OCI-LY3 (cell line): Measurements from ENCODE around the gene SORCS1.

ENCODE experiments used
- H2AFZ ChIP-seq: fragments of 200-600, 300-600 bp; shearing (Covaris generic); 2 replicates; pipeline ENCODE4 v1.6.0; 2014; ENCODE audit warnings: antibody characterized with exemption, low read depth, low read length
- H3K27ac ChIP-seq: fragments of 200-600, 300-600 bp; sonication (generic); 2 replicates; pipeline ENCODE4 v1.5.1; 2014; ENCODE audit warnings: mild to moderate bottlenecking, low read length, moderate library complexity, mixed read lengths
- H3K27me3 ChIP-seq: fragments of 200-600, 300-600 bp; sonication (generic); 2 replicates; pipeline ENCODE4 v1.6.1; 2014; ENCODE audit warnings: low read depth, low read length, mixed read lengths
- H3K36me3 ChIP-seq: fragments of 200-600, 300-600 bp; sonication (generic); replicated peaks from 2 replicates; pipeline ENCODE3; 2014; ENCODE audit warnings: low read depth, low read length, mixed read lengths
- H3K4me1 ChIP-seq: fragments of 300-600, 200-600 bp; sonication (generic); 2 replicates; pipeline ENCODE4 v1.6.1; 2014; ENCODE audit warnings: low read length, mixed read lengths
- H3K4me2 ChIP-seq: fragments of 200-600, 300-600 bp; sonication (generic); 2 replicates; pipeline ENCODE4 v1.6.1; 2014; ENCODE audit warnings: low read length, mixed read lengths
- H3K4me3 ChIP-seq: fragments of 300-600, 200-600 bp; sonication (generic); 2 replicates; pipeline ENCODE4 v1.5.1; 2014; ENCODE audit warnings: antibody characterized with exemption, mild to moderate bottlenecking, low read length, moderate library complexity
- H3K79me2 ChIP-seq: fragments of 300-600, 200-600 bp; shearing (Covaris generic); 2 replicates; pipeline ENCODE4 v1.6.1; 2014; ENCODE audit warnings: mild to moderate bottlenecking, low read length, mixed read lengths
- H3K9ac ChIP-seq: fragments of 300-600, 200-600 bp; shearing (Covaris generic); 2 replicates; pipeline ENCODE4 v1.6.0; 2014; ENCODE audit warnings: mild to moderate bottlenecking, low read length, moderate library complexity
- H3K9me3 ChIP-seq: fragments of 200-600, 300-600 bp; shearing (Covaris generic); 2 replicates; pipeline ENCODE4 v1.6.1; 2014; ENCODE audit warnings: low read length, mixed read lengths; ENCODE audit not compliant: insufficient read depth
- H4K20me1 ChIP-seq: fragments of 200-600, 300-600 bp; sonication (generic); 2 replicates; pipeline ENCODE4 v1.6.1; 2016; ENCODE audit warnings: low read length, mixed read lengths; ENCODE audit not compliant: insufficient read depth
- EZH2phosphoT487 ChIP-seq: fragments of 200-600 bp; shearing (Covaris generic); IDR thresholded peaks from 2 replicates; pipeline ENCODE4 v1.6.1; 2018; ENCODE audit warnings: antibody characterized with exemption, mixed run types, low read depth
- TF ChIP-seq, protein P1 (sequence below): fragments of 200-600, 300-600 bp; sonication (generic); IDR thresholded peaks from 2 replicates; pipeline ENCODE4 v1.5.1; 2014; ENCODE audit warnings: antibody characterized with exemption, low read length, low read depth

The SORCS1 gene

DNA sequence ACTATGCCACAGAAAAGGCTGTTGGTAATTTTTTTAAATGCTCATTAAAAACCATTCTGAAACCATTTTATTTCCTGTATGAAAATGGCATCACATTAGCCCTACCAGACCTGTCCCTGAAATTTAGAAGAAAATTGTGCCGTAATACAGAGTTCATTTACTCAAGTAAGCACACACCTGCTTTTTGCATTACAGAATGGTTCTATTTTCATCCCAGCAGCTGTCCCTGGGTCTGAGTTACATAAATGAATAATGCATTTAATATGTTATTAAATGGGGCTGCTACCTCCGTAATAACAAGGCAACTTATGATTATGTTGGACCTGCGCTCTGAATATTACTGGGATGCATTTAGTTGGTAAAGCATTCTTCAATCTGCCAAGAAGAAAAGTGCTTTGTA, 508.9 kb downstream of the SORCS1 start:
- Histone ChIP-seq H3K79me2 (no peaks in the 10 kb centered on the region), H3K36me3 (no peaks in the 10 kb centered on the region), H3K9me3 (no peaks in the 10 kb centered on the region), H3K9ac (no peak overlapping the region), H3K4me2 (no peak overlapping the region), H3K4me1 (peaks cover 11% of the 10 kb centered on the region), H3K27me3 (peaks cover 27% of the 10 kb centered on the region), H3K4me3 (no peak overlapping the region), H3K27ac (no peak overlapping the region), H2AFZ (no peak overlapping the region), H4K20me1 (no peaks in the 10 kb centered on the region)
- no peak for TF ChIP-seq EZH2phosphoT487
- TF ChIP-seq, protein P1, sequence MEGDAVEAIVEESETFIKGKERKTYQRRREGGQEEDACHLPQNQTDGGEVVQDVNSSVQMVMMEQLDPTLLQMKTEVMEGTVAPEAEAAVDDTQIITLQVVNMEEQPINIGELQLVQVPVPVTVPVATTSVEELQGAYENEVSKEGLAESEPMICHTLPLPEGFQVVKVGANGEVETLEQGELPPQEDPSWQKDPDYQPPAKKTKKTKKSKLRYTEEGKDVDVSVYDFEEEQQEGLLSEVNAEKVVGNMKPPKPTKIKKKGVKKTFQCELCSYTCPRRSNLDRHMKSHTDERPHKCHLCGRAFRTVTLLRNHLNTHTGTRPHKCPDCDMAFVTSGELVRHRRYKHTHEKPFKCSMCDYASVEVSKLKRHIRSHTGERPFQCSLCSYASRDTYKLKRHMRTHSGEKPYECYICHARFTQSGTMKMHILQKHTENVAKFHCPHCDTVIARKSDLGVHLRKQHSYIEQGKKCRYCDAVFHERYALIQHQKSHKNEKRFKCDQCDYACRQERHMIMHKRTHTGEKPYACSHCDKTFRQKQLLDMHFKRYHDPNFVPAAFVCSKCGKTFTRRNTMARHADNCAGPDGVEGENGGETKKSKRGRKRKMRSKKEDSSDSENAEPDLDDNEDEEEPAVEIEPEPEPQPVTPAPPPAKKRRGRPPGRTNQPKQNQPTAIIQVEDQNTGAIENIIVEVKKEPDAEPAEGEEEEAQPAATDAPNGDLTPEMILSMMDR = no peak

DNA sequence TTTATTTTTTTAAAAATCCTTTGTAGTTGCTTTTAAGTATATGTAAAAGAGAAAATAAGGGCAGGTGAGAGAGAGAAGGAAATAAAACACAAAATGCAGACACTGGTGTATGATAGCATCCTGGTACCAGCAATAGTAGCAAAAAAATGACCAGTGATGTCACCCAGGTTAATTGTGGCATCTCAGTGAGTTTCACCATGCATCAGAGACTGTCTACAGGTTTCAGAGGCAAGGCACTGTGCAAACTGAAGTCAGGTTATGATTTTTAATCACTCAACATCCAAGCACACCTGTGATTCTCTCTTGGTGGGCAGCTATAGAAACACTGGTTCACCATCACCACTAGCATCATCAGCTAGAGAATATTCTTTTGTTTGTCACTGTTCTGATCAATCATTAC, 509.3 kb downstream of the SORCS1 start:
- no peak overlapping the region for H3K4me3 ChIP-seq
- no peaks in the 10 kb centered on the region for H4K20me1 ChIP-seq
- H3K36me3 ChIP-seq = no peaks in the 10 kb centered on the region
- no peak overlapping the region for H3K9ac ChIP-seq
- H3K27me3 ChIP-seq = peaks cover 30% of the 10 kb centered on the region
- H3K27ac ChIP-seq = no peak overlapping the region
- no peak overlapping the region for H3K4me2 ChIP-seq
- no peaks in the 10 kb centered on the region for H3K9me3 ChIP-seq
- no peak for TF ChIP-seq EZH2phosphoT487
- TF ChIP-seq, protein P1 = no peak
- peaks cover 11% of the 10 kb centered on the region for H3K4me1 ChIP-seq
- no peaks in the 10 kb centered on the region for H3K79me2 ChIP-seq
- H2AFZ ChIP-seq = no peak overlapping the region

DNA sequence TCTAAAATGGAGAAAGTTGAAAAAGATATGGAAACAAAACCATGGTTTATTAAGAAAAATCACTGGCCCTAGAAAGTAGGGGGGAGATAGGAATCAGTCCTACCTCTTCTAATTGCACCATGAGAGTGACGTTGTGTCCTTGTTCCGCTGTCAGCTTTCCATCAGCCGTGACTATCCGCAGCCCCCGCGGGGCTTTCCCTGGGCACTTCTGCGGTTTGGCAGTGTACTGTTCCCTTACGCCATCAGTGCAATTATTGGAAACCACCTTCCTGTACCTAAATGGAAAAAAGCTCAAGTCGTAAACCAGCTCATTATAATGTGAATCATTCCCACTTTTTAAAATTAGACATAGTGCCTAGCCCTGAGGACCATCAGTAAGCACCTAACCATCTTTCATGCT, 512.2 kb downstream of the SORCS1 start:
- Histone ChIP-seq H3K4me3 (no peak overlapping the region), H4K20me1 (no peaks in the 10 kb centered on the region), H3K27me3 (peaks cover 30% of the 10 kb centered on the region), H2AFZ (no peak overlapping the region), H3K9me3 (no peaks in the 10 kb centered on the region), H3K4me1 (peaks cover 11% of the 10 kb centered on the region), H3K4me2 (peak overlapping the region; percentile 29; the same call in 1 of the 2 replicates), H3K36me3 (no peaks in the 10 kb centered on the region), H3K9ac (no peak overlapping the region), H3K79me2 (no peaks in the 10 kb centered on the region), H3K27ac (no peak overlapping the region)
- TF ChIP-seq EZH2phosphoT487 = no peak
- TF ChIP-seq, protein P1 = no peak

DNA sequence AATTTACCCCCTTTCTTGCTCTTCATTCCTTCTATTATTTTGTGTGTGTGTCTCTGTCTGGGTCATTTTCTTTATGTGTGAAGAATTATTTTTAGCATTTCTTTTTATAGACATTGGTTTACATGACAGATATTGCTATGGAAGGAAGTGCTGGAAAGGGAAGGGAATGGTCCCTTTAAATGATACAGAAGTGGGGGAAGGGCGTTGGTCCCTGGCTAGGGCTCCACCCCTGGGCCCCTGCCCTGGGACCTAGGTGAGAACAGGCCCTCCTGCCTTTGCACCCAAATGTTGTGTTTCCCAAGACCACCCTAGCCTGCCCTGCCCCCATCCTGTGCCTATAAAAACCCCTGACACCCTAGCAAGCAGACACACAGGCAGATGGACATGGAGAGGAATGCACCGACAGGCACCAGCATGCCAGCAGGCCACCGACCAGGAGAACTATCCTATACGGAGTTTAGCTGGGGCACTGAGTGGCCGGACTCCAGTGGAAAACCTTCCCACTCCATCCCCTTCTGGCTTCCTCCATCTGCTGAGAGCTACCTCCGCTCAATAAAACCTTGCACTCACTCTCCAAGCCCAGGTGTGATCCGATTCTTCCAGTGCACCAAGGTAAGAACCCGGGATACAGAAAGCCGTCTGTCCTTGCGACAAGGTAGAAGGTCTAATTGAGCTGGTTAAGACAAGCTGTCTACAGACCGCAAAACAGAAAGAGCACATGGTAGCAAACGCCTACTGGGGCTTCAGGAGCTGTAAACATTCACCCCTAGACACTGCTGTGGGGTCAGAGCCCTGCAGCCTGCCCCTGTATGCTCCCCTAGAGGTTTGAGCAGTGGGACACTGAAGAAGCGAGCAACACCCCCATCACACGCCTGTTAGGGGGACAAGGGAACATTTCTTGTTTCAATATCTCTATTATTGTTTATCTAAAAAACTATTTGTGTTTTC, 515.7 kb downstream of the SORCS1 start:
- peaks cover 18% of the 10 kb centered on the region for H3K27me3 ChIP-seq
- H3K9me3 ChIP-seq = no peaks in the 10 kb centered on the region
- H4K20me1 ChIP-seq = no peaks in the 10 kb centered on the region
- H3K79me2 ChIP-seq = no peaks in the 10 kb centered on the region
- H3K9ac ChIP-seq = no peak overlapping the region
- H3K36me3 ChIP-seq = no peaks in the 10 kb centered on the region
- no peak overlapping the region for H3K4me3 ChIP-seq
- no peak overlapping the region for H2AFZ ChIP-seq
- H3K4me1 ChIP-seq = peaks cover 11% of the 10 kb centered on the region
- no peak overlapping the region for H3K4me2 ChIP-seq
- no peak overlapping the region for H3K27ac ChIP-seq
- TF ChIP-seq, protein P1 = no peak
- TF ChIP-seq EZH2phosphoT487 = no peak
